Right ventricle myocardium inferior (tissue), 1 donor: Measurements from ENCODE around the gene ZFYVE27. TPM values are rescaled to one million over a fixed set of nuclear protein-coding genes. Genes with fewer than 3 reads are reported as not detected.

Experiments used
- ATAC-seq: fragments of 200-7000 bp; cut with Tn5 transposase; one replicate; pipeline ENCODE4 v1.9.1; 2020; ENCODE audit warnings: mild to moderate bottlenecking, moderate library complexity
- DNase-seq: peaks from one replicate; pipeline ENCODE4 v3.0.0; 2021; ENCODE audit errors: missing footprints
- intact Hi-C: fragments of 100-400 bp; cut with DNase I; formaldehyde crosslinking; loops from one replicate; pipeline ENCODE4 v1.11.0; 2022
- total RNA-seq: library from RNA; stranded (reverse); fragmentation: NEBNext Ultra II Directional; extraction: Animal tissue kit (Norgen Biotek cat#: 25700); gene quantifications from one replicate; pipeline ENCODE4 v1.2.1, GENCODE V29; 2021
- donor health status: DM: no; HTN: yes; CAD: no; lungs with severe emphysema.

ZFYVE27 gene
- total RNA-seq, 1 donor from 2014 or later = 11.7 TPM

GRCh38 chr10:97736403-97736901 lies 476 bp upstream of the ZFYVE27 start:
- ATAC-seq = peak; percentile 26
- intact Hi-C loops = no loop called here
- no peak for DNase-seq

GRCh38 chr10:97737770-97738265 lies 890 bp downstream of the ZFYVE27 start:
- ATAC-seq = no peak
- intact Hi-C loops = no loop called here

GRCh38 chr10:97738616-97739015 lies 1.7 kb downstream of the ZFYVE27 start:
- intact Hi-C loops = no loop called here
- ATAC-seq = no peak
- no peak for DNase-seq

More at GRCh38 chr10:97737770-97738265, 890 bp downstream of the ZFYVE27 start:
- no peak for DNase-seq

GRCh38 chr10:97740613-97741012 lies 3.7 kb downstream of the ZFYVE27 start:
- no peak for DNase-seq
- intact Hi-C loops = no loop called here
- ATAC-seq = no peak

GRCh38 chr10:97743169-97743943 lies 6.4 kb downstream of the ZFYVE27 start:
- ATAC-seq (no peak), DNase-seq (no peak)
- intact Hi-C loops = no loop called here

GRCh38 chr10:97744405-97745035 lies 7.6 kb downstream of the ZFYVE27 start:
- intact Hi-C loops = no loop called here
- ATAC-seq (no peak), DNase-seq (no peak)

GRCh38 chr10:97747573-97747972 lies 10.6 kb downstream of the ZFYVE27 start:
- DNase-seq (no peak), ATAC-seq (no peak)
- intact Hi-C loops = no loop called here

GRCh38 chr10:97748116-97748515 lies 11.2 kb downstream of the ZFYVE27 start:
- ATAC-seq (no peak), DNase-seq (peak; percentile 15)
- intact Hi-C loops = no loop called here

- DNase-seq (no peak), ATAC-seq (no peak)
- intact Hi-C loops = no loop called here
These were observed 16.0 kb downstream of the ZFYVE27 start for GRCh38 chr10:97752956-97753355.

- intact Hi-C loops = no loop called here
- no peak for ATAC-seq
These were observed 17.8 kb downstream of the ZFYVE27 start for GRCh38 chr10:97754726-97755125.

GRCh38 chr10:97755718-97756117 lies 18.8 kb downstream of the ZFYVE27 start:
- intact Hi-C loops = no loop called here
- no peak for ATAC-seq

More at GRCh38 chr10:97754726-97755125, 17.8 kb downstream of the ZFYVE27 start:
- DNase-seq = no peak

GRCh38 chr10:97757471-97757870 lies 20.5 kb downstream of the ZFYVE27 start:
- no peak for ATAC-seq
- DNase-seq = peak; percentile 18
- intact Hi-C loops = no loop called here

More at GRCh38 chr10:97755718-97756117, 18.8 kb downstream of the ZFYVE27 start:
- peak; percentile 51 for DNase-seq

GRCh38 chr10:97759158-97759887 lies 22.4 kb downstream of the ZFYVE27 start:
- intact Hi-C loops = loop anchor here (1.0 kb wide), 1 partner anchor 110 kb away; no protein-coding TSS in a partner anchor
- DNase-seq = peak; percentile 77
- peak; percentile 72 for ATAC-seq

GRCh38 chr10:97759946-97760345 lies 23.0 kb downstream of the ZFYVE27 start:
- intact Hi-C loops = loop anchor here (1.0 to 10.0 kb wide), 2 partner anchors 109 to 285 kb away; no protein-coding TSS in a partner anchor
- no peak for ATAC-seq
- DNase-seq = peak; percentile 13

- peak; percentile 65 for DNase-seq
- intact Hi-C loops = loop anchor here (10.0 kb wide), 1 partner anchor 284 kb away; no protein-coding TSS in a partner anchor
- no peak for ATAC-seq
These were observed 23.7 kb downstream of the ZFYVE27 start for GRCh38 chr10:97760461-97761257.

GRCh38 chr10:97761331-97761865 lies 24.5 kb downstream of the ZFYVE27 start:
- DNase-seq (peak; percentile 34), ATAC-seq (no peak)
- intact Hi-C loops = loop anchor here (10.0 kb wide), 1 partner anchor 283 kb away; no protein-coding TSS in a partner anchor

GRCh38 chr10:97762056-97762455 lies 25.1 kb downstream of the ZFYVE27 start:
- intact Hi-C loops = loop anchor here (10.0 kb wide), 1 partner anchor 283 kb away; no protein-coding TSS in a partner anchor
- DNase-seq = peak; percentile 40
- ATAC-seq = no peak

- peak; percentile 58 for ATAC-seq
- peak; percentile 64 for DNase-seq
- intact Hi-C loops = loop anchor here (10.0 kb wide), 1 partner anchor 282 kb away; no protein-coding TSS in a partner anchor
These were observed 25.9 kb downstream of the ZFYVE27 start for GRCh38 chr10:97762816-97763215.
